Measurements from ENCODE around the gene FBXW11.

- no peak for TF ChIP-seq CTCF (IDR thresholded peaks at IDR 0.05)
- no peak for TF ChIP-seq POLR2A (IDR thresholded peaks at IDR 0.05)
These were observed 45.4 kb upstream of the FBXW11 start for GRCh38 chr5:172051643-172052339.

Data from heart left ventricle (tissue), 13 donors.